GM18907 (cell line): ENCODE results near the gene WNK2.

ENCODE experiments used
- ATAC-seq: cut with Tn5 transposase; IDR thresholded peaks from one replicate; pipeline ENCODE4 v1.9.1; 2021; ENCODE audit warnings: mild to moderate bottlenecking, moderate library complexity; ENCODE audit not compliant: unreplicated experiment

WNK2 gene

DNA sequence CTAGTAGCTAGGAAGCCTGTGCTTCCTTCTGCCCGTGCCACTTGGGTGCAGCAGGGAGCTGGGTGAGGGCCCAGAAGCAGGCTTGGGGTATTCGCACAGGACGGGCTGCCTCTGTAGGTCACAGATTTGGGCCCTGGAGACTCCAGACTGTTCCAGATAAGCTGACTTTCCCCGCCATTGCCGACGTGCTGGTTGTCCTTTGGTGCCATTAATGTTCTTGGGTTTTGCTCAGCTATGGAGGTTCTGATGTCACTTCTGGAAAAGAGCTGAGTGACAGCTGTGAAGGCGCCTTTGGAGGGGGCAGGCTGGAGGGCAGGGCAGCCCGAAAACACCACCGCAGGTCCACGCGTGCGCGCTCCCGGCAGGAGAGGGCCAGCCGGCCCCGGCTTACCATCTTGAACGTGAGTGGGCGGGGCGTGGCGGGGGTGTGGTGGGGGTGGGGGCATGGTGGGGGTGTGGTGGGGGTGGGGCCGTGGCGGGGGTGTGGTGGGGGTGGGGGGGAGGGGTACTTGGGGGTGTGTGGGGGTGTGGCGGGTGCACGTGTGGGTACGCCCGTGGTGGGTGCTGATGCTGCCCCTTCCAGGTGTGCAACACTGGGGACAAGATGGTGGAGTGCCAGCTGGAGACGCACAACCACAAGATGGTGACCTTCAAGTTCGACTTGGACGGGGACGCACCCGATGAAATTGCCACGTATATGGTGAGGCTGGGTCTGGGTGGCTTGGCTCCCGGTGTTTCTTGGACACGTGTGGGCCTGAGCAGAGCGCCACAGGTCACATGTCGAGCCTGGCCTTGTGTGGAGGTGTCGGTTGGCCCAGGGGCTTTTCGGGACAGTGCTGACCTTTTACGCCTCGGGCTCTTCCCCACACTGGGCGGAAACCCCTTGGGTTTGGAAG, 79.6 kb downstream of the WNK2 start:
- ATAC-seq = no peak

GRCh38 chr9:93264338-93265125, 80.6 kb downstream of the WNK2 start:
- no peak for ATAC-seq

DNA sequence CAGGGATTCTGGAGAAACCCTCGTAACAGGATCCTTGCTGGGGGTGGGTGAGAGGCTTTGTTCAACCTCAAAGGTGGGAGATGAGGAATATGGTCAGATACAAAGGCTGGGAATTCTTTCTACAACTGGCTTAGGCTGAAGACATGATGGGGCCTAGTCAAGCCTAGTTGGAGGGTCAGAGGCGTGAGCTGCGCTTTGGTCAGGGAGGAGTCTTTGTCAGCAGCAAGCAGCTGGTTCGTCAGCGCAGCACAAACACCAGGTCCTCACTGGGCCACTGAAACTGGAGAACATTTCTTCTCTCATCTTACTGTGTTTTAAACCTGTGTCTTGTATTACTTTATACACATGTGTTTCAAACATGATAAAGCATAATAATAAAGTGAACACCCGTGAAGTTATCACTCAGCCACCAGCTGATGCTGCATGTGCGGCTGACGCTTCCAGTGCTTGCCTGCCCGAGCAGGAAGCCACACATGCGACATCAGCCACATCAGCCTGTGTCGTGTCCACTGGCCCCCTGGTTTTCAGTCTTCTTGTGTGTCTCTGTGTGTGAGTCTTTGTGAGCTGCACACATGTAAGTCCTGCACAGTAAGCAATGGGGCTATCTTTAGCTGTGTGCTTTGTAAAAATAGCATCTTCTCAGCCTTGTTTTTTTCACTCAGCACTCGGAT, 81.5 kb downstream of the WNK2 start:
- ATAC-seq = no peak

DNA sequence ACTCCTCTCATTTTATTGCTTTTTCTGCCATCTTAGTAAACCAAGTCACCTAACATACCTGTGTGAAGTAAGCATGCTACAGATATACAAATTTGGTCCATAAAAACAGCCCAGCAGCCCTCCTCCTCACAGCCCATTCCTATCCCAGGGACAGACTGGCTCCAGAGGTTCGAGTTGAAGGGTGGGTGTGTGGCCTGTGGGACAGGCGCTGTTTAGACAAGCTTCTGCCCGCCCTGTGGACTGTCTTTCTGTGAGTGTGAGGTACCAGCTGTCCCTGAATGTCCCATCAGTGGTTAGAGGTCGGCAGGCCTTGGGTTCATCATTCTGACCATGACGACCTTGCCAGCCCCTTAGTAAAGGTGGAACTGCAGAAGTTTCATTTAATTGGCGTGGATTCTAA, 82.0 kb downstream of the WNK2 start:
- no peak for ATAC-seq

GRCh38 chr9:93266521-93267001, 82.6 kb downstream of the WNK2 start:
- no peak for ATAC-seq

- ATAC-seq = no peak
These were observed 83.2 kb downstream of the WNK2 start for GRCh38 chr9:93267091-93267541.

- no peak for ATAC-seq
These were observed 84.0 kb downstream of the WNK2 start for GRCh38 chr9:93267681-93268505.

DNA sequence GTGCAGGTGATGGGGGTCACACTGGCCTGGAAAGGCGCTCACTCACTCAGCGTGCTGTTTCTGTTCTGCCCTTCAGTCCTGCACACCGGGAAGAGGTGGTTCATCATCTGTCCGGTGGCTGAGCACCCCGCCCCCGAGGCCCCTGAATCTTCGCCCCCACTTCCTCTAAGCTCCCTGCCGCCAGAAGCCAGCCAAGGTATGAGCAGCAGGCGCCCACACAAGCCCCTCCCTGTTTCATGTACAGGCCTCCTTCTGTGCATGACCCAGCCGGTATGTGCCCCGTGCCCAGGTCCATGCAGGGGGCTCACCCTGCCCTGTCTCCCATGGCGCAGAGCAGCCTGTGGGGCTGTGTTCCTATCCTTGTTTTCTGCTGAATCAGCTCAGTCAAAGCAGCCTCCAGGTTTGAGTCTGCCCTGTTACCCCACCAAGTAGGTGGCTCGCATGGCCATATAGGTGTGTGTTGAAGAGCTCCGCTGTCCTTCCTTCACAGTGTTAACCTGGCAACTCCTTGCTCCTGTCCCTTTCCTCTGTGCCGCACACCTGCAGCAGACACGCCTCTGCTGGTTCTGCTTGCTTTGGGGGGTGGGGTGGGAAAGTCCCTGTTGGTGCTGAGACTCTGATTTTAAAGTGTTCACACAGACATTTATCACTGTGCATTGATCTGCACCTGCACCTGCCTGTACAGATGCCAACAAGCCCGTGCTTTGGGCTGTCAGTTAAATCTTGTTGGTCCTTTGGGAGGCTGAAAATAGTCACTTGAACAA, 84.8 kb downstream of the WNK2 start:
- no peak for ATAC-seq

DNA sequence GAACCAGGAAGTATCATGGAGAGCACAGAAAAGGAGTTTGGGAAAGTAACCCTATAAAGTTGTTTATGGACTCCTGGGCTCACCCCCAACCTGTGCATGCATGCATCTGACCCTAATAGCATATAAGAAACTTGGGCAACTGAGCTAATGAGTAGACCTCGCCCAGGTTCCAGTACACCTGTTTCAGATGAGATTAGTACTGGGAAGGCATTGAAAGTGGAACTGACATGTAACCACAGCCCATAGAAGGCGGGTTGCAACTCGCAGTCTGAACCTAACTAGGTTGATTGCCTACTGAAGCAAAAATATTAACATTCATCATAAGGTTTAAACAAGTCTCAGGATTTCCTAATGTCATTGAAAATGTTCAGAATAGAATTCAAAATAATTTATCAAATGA, 87.0 kb downstream of the WNK2 start:
- ATAC-seq = no peak

DNA sequence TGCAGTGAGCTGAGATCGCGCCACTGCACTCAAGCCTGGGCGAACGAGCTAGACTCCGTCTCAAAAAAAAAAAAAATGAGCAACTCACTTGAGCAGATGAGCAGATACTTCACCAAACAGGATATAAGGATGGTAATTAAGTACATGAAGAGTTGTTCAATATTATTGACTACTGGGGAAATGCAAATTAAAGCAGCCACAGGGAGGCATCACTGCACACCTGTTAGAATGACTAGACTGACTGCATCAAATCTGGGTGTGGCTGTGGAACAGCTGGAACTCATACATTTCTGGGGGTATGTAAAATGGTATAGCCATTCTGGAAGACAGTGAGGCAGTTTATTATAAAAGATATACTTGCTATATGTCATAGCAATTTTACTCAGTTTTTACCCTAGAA, 93.0 kb downstream of the WNK2 start:
- ATAC-seq = no peak

GRCh38 chr9:93278144-93278543, 94.2 kb downstream of the WNK2 start:
- no peak for ATAC-seq

DNA sequence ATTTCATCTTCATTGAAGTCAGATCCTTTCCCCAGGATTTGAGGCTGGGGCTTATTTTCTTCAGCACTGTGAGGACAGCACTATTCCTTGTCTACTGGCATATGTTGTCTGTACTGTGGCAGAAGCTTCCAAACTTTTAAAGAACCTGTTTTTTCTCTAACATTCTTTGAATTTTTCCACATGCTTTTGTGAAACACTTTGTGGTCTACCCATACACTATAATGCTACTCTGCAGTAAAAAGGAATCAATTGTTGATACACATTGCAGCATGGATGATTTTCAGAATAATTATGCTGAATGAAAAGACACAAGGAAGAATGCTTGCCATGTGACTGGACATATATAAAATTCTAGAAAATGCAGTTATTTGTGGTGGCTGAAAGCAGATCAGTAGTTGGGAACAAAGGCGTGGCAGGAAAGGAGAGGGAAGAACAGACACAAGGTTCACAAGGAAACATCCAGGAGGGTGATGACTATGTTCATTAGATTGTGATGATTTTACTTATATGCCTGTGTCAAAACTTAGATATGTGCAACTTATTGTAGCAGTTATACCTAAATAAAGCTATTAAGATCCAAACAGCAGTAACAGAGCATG, 96.8 kb downstream of the WNK2 start:
- ATAC-seq = no peak

DNA sequence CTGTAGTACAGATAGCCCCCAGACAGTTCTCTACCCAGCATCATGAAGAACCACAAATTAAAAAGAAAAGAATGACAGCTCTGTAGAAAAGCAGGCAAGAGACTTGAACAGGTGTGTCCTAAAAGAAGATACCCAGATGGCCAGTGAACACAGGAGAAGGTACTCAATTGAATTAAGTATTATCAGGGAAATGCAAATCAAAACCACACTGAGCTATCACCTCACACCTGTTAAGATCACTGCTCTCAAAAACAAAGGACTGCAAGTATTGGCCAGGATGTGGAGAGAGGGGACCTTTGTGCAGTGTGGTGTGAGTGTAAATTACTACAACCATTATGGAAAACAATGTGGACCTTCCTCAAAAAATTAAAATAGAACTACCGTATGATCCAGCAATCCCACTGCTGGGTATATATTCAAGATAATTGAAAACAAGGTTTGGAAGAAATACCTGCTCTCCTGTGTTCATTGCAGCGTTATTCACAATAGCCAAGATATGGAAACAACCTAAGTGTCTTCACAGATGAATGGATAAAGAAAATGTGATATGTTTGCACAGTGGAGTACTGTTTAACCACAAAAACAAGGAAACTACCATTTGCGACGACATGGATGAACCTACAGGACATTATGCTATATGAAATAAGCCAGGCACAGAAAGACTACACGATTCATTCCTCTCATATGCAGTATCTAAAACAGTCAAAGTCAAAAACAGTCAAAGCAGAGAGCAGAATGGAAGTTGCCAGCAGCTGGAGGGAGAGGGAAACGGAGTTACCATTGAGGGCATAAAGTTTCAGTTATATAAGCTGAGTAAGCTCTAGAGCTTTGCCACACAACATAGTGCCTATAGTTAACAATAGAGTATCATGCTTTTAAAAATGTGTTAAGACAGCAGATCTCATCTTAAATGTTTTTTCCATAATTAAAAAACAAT, 102.6 kb downstream of the WNK2 start:
- no peak for ATAC-seq

- no peak for ATAC-seq
These were observed 103.2 kb downstream of the WNK2 start for GRCh38 chr9:93287189-93287552.

- ATAC-seq = no peak
These were observed 103.7 kb downstream of the WNK2 start for GRCh38 chr9:93287593-93287992.

DNA sequence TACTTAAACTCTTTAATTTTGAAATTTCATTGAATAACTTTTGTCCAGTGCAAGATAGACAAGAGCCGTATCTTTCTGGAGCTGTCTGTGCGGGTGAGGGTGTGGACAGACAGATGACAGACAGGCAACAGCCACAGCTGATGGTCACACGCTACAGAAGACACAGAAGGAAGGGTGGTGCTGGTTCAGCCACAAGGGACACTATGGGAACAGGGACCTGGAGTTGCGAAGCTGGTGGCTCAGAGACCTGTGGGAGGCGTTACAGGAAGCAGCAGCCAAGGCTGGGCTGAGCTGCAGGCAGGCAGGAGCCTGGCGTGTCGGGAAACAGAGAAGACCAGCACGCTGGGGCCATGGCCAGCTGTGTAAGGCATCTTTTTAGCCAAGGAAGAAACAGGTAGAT, 104.4 kb downstream of the WNK2 start:
- ATAC-seq = no peak

DNA sequence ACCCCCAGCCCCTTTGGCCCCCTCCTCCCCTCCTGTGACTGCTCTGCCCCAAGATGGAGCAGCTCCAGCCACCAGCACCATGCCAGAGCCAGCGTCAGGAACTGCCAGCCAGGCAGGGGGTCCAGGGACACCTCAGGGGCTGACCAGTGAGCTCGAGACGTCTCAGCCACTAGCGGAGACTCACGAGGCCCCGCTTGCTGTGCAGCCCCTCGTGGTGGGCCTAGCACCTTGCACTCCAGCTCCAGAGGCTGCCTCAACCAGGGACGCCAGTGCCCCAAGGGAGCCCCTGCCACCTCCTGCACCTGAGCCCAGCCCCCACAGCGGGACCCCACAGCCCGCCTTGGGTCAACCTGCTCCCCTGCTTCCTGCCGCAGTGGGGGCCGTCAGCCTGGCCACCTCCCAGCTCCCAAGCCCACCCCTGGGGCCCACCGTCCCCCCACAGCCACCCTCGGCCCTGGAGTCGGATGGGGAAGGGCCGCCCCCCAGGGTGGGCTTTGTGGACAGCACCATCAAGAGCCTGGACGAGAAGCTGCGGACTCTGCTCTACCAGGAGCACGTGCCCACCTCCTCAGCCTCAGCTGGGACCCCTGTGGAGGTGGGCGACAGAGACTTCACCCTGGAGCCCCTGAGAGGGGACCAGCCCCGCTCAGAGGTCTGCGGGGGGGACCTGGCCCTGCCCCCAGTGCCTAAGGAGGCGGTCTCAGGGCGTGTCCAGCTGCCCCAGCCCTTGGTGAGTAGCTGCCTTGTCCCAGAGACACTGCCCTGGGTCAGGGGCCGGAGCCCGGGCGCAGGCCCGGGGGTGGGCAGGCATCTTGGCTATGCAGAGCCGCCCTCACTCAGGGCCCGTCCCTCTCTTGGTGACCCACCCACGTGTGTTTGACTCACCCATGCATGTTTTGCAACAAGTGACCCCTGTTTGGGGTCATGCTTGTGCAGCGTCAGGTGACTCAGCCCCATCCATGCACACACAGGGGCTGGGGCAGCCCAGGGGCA, 105.2 kb downstream of the WNK2 start:
- ATAC-seq = no peak
